Endothelial cell of umbilical vein (primary cell): ENCODE measurements around the gene USP34. TPM values are rescaled to one million over a fixed set of nuclear protein-coding genes. Genes with fewer than 3 reads are reported as not detected.
A peak's percentile ranks its signal among the peaks of the same experiment; 100 is the strongest.

Experiments
- BruUV-seq: library from RNA; stranded (reverse); fragments of 400-500 nt; replicated peaks from 2 replicates; lab custom pipeline; 2021; lab: Mats Ljungman, UMichigan
- CTCF ChIA-PET: fragments of 300-600, 350-600 bp; sonication (Branson Sonifier 250); formaldehyde crosslinking; loops from one replicate; lab custom pipeline; 2021; ENCODE audit warnings: antibody characterized with exemption, inconsistent platforms; lab: Charles Lee
- POLR2A ChIA-PET: fragments of 300-600, 350-600 bp; sonication (Branson Sonifier 250); formaldehyde crosslinking; loops from one replicate; lab custom pipeline; 2021; ENCODE audit warnings: antibody characterized with exemption, inconsistent platforms; lab: Charles Lee
- DNase-seq: peaks from one replicate; pipeline ENCODE4 v3.0.0-alpha.2; 2011; ENCODE audit warnings: low read depth, low spot score
- FAIRE-seq: peaks from 2 replicates; lab custom pipeline; 2011; peaks lifted over from hg19 to GRCh38; lab: Jason Lieb, UNC
- H2AFZ ChIP-seq: 2 replicates; pipeline ENCODE4 v1.6.0; 2012; ENCODE audit warnings: low read depth, low read length, control low read depth, inconsistent platforms
- H3K27ac ChIP-seq: 2 replicates; pipeline ENCODE4 v1.5.1; 2011; ENCODE audit warnings: low read depth, mild to moderate bottlenecking, control low read depth, low read length, moderate library complexity; ENCODE audit not compliant: insufficient read depth
- H3K27me3 ChIP-seq, 2 experiments: 2 replicates each; pipeline versions ENCODE4 v1.6.0 to v1.6.1; 2011; ENCODE audit warnings: low read length in 2 of 2, mixed read lengths in 1 of 2; ENCODE audit not compliant: control insufficient read depth in 2 of 2, insufficient read depth in 2 of 2
- H3K36me3 ChIP-seq, 2 experiments: 2 replicates in 1 of 2; 3 replicates in 1 of 2; pipeline ENCODE4 v1.5.1; 2011; ENCODE audit warnings: low read length in 2 of 2, mild to moderate bottlenecking in 1 of 2, moderate library complexity in 1 of 2; ENCODE audit not compliant: control insufficient read depth in 2 of 2, insufficient read depth in 2 of 2; ENCODE audit errors: extremely low read depth in 1 of 2
- H3K4me1 ChIP-seq: 3 replicates; pipeline ENCODE4 v1.5.1; 2011; ENCODE audit warnings: mild to moderate bottlenecking, low read length; ENCODE audit not compliant: control insufficient read depth, insufficient read depth; ENCODE audit errors: extremely low read depth
- H3K4me2 ChIP-seq: 2 replicates; pipeline ENCODE4 v1.6.1; 2011; ENCODE audit warnings: low read length, control low read depth, mixed read lengths; ENCODE audit not compliant: insufficient read depth
- H3K4me3 ChIP-seq, 3 experiments: fragments of 200-600 bp in 1 of 3; sonication (generic), shearing (Covaris generic) in 1 of 3; replicated peaks in 1 of 3; 2 replicates each; pipeline ENCODE4 v1.5.1; 2011 to 2016; ENCODE audit warnings: control low read depth in 3 of 3, low read length in 3 of 3, mild to moderate bottlenecking in 2 of 3, inconsistent platforms in 1 of 3, low read depth in 1 of 3, moderate library complexity in 1 of 3; ENCODE audit not compliant: insufficient read depth in 1 of 3
- H3K79me2 ChIP-seq: 2 replicates; pipeline ENCODE4 v1.6.0; 2012; ENCODE audit warnings: low read length, inconsistent platforms; ENCODE audit not compliant: control insufficient read depth, insufficient read depth
- H3K9ac ChIP-seq: replicated peaks from 2 replicates; pipeline ENCODE3; 2011; ENCODE audit warnings: low read length, control low read depth; ENCODE audit not compliant: insufficient read depth; ENCODE audit errors: extremely low read depth
- H3K9me1 ChIP-seq: replicated peaks from 3 replicates; pipeline ENCODE4 v1.6.0; 2011; ENCODE audit warnings: mild to moderate bottlenecking, low read length; ENCODE audit not compliant: control insufficient read depth, insufficient read depth; ENCODE audit errors: extremely low read depth
- H3K9me3 ChIP-seq: replicated peaks from 2 replicates; pipeline ENCODE4 v1.5.1; 2012; ENCODE audit warnings: low read length, inconsistent platforms; ENCODE audit not compliant: control insufficient read depth, insufficient read depth
- H4K20me1 ChIP-seq: replicated peaks from 2 replicates; pipeline ENCODE3; 2011; ENCODE audit warnings: mild to moderate bottlenecking, low read length; ENCODE audit not compliant: control insufficient read depth, insufficient read depth; ENCODE audit errors: extremely low read depth
- GATA2 ChIP-seq: IDR thresholded peaks from 2 replicates; pipeline ENCODE4 v1.7.0; 2011; ENCODE audit warnings: low read depth, mild to moderate bottlenecking, moderate library complexity, mixed read lengths, low read length; ENCODE audit not compliant: insufficient read length, insufficient read depth
- MYC ChIP-seq: IDR thresholded peaks from one replicate; pipeline ENCODE4 v1.6.1; 2011; ENCODE audit warnings: mild to moderate bottlenecking, low read depth, low read length
- dilution Hi-C: fragments of 300-500 bp; cut with MboI; formaldehyde crosslinking; loops from one replicate; pipeline ENCODE4 v1.15.0; 2019; ENCODE audit warnings: low sequenced_read_pairs; ENCODE audit not compliant: extremely low pct_ligation_motif_present
- intact Hi-C: fragments of 100-400 bp; cut with micrococcal nuclease; formaldehyde crosslinking; loops from one replicate; pipeline ENCODE4 v1.10.0; 2022
- polyA plus RNA-seq, 4 experiments: library from polyadenylated mRNA; depleted of rRNA in 3 of 4; stranded (reverse) in 3 of 4; unstranded in 1 of 4; fragments of >200 nt; gene quantifications; 2 replicates each; pipeline versions ENCODE4 v1.2.1 to v1.2.3, GENCODE V29; 2011 to 2012; ENCODE audit warnings: missing spikeins in 1 of 4
- total RNA-seq: library from RNA; stranded (reverse); gene quantifications from 2 replicates; pipeline ENCODE4 v1.2.3, GENCODE V29; 2021
- TF ChIP-seq, protein P1 (sequence below), 2 donors: IDR thresholded peaks; 1 replicate in 1 of 2; 2 replicates in 1 of 2; pipeline ENCODE4 v1.5.1; 2011; ENCODE audit warnings: low read length in 2 of 2, mild to moderate bottlenecking in 2 of 2, moderate library complexity in 2 of 2, control low read depth in 1 of 2, inconsistent platforms in 1 of 2, low read depth in 1 of 2; ENCODE audit not compliant: insufficient read depth in 1 of 2; ENCODE audit errors: extremely low read depth in 1 of 2
- TF ChIP-seq, protein P2 (sequence below): IDR thresholded peaks from 2 replicates; pipeline ENCODE4 v1.6.1; 2011; ENCODE audit not compliant: insufficient read depth, insufficient read length

USP34 gene
- total and polyA plus RNA-seq, 2 donors (not counting 3 experiments of a cell fraction or from before 2014, with no cell fraction given): 46.3 to 96.9 TPM

DNA sequence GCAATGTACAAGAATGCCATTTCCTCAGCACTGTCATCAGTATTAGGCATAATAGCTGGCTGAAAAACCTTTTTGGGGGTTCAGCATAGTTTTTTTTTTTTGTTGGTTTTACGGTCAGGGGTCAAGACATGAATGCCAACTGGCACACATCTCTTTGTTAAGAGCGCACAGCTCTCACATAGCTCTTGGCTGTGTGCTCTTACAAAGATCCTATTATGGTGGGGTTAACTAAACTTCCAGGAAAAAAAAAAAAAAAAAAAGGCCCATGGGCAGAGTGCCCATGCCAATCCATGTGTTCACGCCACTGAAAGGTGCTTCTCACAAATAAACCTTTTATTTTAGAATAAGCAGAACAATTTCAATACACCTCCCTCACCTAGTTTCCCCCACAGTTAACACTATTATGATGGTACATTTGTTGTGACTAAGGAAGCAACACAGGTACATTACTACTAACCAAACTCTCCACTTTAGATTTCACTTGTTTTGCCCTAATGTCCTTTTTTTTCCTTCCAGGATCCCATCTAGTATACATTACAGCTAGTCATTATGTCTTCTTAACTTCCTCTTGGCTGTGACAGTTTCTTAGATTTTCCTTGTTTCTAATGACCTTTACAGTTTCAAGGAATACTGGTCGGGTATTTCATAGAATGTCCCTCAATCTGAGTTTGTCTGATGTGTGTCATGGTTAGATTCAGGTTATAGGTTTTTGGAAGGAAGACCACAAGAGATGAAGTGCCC, 252.6 kb downstream of the USP34 start:
- ChIA-PET CTCF (interaction anchor here (0.9 to 1.2 kb wide), 2 partner anchors 12 to 22 kb away, joined by 3 read pairs; no protein-coding TSS in a partner anchor), POLR2A (interaction anchor here (0.6 kb wide), 1 partner anchor 37 kb away, joined by 3 read pairs; no protein-coding TSS in a partner anchor)
- no peaks in the 10 kb centered on the region for H3K4me1 ChIP-seq
- no peak for TF ChIP-seq MYC
- TF ChIP-seq, protein P1, sequence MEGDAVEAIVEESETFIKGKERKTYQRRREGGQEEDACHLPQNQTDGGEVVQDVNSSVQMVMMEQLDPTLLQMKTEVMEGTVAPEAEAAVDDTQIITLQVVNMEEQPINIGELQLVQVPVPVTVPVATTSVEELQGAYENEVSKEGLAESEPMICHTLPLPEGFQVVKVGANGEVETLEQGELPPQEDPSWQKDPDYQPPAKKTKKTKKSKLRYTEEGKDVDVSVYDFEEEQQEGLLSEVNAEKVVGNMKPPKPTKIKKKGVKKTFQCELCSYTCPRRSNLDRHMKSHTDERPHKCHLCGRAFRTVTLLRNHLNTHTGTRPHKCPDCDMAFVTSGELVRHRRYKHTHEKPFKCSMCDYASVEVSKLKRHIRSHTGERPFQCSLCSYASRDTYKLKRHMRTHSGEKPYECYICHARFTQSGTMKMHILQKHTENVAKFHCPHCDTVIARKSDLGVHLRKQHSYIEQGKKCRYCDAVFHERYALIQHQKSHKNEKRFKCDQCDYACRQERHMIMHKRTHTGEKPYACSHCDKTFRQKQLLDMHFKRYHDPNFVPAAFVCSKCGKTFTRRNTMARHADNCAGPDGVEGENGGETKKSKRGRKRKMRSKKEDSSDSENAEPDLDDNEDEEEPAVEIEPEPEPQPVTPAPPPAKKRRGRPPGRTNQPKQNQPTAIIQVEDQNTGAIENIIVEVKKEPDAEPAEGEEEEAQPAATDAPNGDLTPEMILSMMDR (IDR thresholded peaks at IDR 0.05; ENCODE audit: extremely low read depth in 1 of 2, insufficient read depth in 1 of 2, low read depth in 1 of 2, low read length in 2 of 2): no peak
- no peak overlapping the region for H3K4me3 ChIP-seq
- dilution Hi-C loops: no loop called here
- H3K9ac ChIP-seq: no peak overlapping the region
- no peaks in the 10 kb centered on the region for H4K20me1 ChIP-seq
- H3K36me3 ChIP-seq: peaks cover 7 to 9% of the 10 kb centered on the region in 2 experiments
- FAIRE-seq (no peak), DNase-seq (no peak)
- intact Hi-C loops: no loop called here
- H3K9me1 ChIP-seq: no peaks in the 10 kb centered on the region
- no TSS peak for BruUV-seq
- H3K27ac ChIP-seq: no peak overlapping the region
- no peak overlapping the region for H3K4me2 ChIP-seq
- H3K27me3 ChIP-seq: no peaks in the 10 kb centered on the region
- H3K79me2 ChIP-seq: no peaks in the 10 kb centered on the region
- no peak overlapping the region for H2AFZ ChIP-seq
- H3K9me3 ChIP-seq: no peaks in the 10 kb centered on the region

DNA sequence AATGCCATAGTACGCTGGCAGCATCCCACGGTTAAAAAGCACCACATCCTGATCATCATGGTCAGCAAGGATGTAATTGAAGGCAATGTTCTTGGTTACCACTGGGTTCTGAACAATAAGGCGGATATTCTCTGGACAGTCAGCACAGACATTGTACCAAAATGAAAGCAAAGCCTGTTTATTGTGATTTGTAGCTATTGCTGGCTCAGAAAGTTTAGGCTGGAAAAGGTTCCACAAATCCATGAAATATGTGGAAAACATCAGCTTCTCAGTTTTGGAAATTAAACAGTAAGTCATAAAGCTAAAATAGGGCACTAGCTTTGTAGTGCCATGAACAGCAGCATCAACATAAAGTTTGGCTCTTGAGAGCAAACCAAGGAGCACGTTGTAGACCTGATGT, 256.7 kb downstream of the USP34 start:
- CTCF ChIA-PET: no interaction called here
- no TSS peak for BruUV-seq
- POLR2A ChIA-PET: no interaction called here

More for the DNA sequence above, 256.7 kb downstream of the USP34 start:
- H3K9ac ChIP-seq: no peak overlapping the region
- peaks cover 4 to 14% of the 10 kb centered on the region in 2 experiments for H3K36me3 ChIP-seq
- no peaks in the 10 kb centered on the region for H3K4me1 ChIP-seq
- H3K27me3 ChIP-seq: no peaks in the 10 kb centered on the region
- no peaks in the 10 kb centered on the region for H3K9me1 ChIP-seq
- H3K4me2 ChIP-seq: no peak overlapping the region
- no peak overlapping the region for H3K27ac ChIP-seq
- no peak overlapping the region for H2AFZ ChIP-seq
- no peaks in the 10 kb centered on the region for H3K9me3 ChIP-seq
- no peak overlapping the region for H3K4me3 ChIP-seq
- dilution Hi-C loops: no loop called here
- H3K79me2 ChIP-seq: no peaks in the 10 kb centered on the region
- no peak for DNase-seq
- H4K20me1 ChIP-seq: no peaks in the 10 kb centered on the region
- TF ChIP-seq GATA2: no peak
- TF ChIP-seq, protein P2, sequence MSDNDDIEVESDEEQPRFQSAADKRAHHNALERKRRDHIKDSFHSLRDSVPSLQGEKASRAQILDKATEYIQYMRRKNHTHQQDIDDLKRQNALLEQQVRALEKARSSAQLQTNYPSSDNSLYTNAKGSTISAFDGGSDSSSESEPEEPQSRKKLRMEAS: no peak
- FAIRE-seq: peak; percentile 61
- intact Hi-C loops: no loop called here
